Islet of Langerhans (tissue), 1 donor: ENCODE data around the gene XPNPEP2.

Source experiments
- FAIRE-seq: peaks from one replicate; lab custom pipeline; 2011; peaks lifted over from hg19 to GRCh38; lab: Jason Lieb, UNC

XPNPEP2 gene

GRCh38 chrX:129780441-129781105, 41.8 kb downstream of the XPNPEP2 start:
- FAIRE-seq: no peak

DNA sequence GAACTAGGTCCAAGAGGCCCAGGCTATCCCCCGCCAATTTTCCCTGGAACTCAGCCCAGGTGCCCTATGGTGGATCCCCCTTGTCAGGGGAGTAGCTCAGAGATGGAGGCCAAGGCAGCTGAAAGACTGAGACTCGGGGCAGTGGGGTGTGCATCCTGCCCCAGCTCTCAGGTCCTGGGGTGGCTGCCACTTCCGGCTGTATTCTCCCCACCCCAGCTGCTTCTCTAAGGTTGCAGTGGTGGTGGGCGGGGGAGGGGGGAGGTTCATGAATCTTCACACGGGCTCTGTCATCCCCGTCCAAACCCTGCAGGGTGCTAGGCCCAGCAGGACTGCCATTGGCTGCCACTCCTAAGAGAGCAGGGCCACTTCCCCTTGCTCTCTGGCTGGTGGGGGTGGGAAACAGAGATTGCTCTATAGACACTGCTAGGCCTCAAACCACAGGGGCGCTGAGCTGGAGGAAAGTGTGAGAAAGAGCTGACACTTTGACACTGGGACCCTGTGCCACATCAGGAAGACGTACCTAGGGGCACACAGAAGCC, 42.4 kb downstream of the XPNPEP2 start:
- no peak for FAIRE-seq

DNA sequence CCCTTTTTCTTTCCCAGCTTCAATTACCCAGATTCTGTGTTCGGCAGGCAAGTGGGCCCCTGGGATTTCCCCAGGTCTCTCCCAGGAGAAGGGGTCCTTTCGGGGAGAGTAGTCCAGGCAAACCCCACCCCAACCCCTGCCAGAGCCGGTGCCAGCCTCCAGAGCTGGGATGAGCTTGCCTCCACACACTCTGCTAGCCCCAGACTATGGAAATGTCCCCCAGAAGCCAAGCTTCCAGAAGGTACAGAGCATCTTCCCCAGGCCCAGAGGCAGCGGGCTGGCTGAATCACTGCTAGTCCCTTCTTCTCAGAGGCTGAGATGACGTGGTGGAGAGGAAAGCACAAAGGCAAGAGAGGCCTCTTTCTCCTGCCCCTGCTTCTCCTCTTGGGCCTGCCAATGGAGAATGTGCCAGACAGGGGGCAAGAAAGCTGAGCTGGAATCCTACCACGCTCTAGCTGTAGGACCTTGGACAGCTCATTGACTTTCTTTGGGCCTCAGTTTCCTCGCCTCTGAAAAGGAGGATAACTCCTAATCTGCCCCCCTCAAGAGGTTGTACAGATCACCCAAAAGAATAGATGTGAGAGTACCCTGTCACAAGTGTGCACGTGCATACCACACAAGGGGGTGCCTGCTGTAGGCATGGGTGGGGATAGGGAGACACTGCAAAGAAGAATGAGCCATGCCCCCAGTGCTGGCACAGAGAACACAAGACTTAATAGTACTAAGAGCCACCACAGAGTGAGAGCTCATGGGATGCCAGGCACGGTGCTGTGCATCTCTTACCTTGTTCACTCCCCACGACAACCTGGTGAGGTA, 43.1 kb downstream of the XPNPEP2 start:
- FAIRE-seq: no peak

DNA sequence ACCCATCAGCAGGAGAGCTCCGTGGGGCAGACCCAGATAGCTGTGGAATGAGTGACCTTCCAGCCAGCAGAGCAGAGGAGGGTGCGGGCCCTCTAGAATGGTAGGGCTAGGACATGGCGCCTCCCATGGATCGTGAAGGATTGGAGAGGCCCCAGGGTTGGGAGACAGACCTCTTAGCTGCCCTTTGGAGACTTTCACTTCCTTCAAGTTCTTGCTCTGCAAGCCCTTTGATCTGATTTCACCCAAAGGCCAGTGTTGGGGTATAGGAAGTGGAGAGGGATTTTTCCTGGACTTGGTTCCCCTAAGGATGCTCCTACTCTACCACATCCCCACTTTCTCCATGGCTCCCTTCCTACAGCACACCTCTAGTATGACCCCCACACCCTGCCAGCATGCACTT, 43.9 kb downstream of the XPNPEP2 start:
- no peak for FAIRE-seq

- no peak for FAIRE-seq
Observed at GRCh38 chrX:129783291-129783713, 44.5 kb downstream of the XPNPEP2 start.

DNA sequence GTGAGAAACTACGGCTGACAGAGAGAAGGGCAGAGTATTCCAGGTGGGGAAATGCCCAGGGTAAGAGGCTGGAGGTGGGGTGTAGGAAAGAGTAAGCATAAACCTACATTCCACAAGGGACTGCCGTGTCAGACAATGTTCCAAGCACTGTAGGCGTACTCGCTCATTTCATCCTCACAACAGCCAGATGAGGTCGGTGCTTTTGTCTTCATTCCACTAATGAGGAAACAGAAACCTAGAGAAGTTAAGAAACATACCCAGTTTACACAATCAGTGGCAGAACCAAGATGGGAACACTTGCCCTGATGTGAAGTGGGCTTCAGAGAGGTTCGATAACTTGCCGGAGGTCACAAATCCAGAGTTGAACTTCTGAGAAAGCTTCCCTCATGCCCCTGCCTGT, 45.6 kb downstream of the XPNPEP2 start:
- FAIRE-seq: no peak

GRCh38 chrX:129785160-129785947, 46.6 kb downstream of the XPNPEP2 start:
- FAIRE-seq: no peak

GRCh38 chrX:129786210-129786651, 47.5 kb downstream of the XPNPEP2 start:
- FAIRE-seq: no peak

DNA sequence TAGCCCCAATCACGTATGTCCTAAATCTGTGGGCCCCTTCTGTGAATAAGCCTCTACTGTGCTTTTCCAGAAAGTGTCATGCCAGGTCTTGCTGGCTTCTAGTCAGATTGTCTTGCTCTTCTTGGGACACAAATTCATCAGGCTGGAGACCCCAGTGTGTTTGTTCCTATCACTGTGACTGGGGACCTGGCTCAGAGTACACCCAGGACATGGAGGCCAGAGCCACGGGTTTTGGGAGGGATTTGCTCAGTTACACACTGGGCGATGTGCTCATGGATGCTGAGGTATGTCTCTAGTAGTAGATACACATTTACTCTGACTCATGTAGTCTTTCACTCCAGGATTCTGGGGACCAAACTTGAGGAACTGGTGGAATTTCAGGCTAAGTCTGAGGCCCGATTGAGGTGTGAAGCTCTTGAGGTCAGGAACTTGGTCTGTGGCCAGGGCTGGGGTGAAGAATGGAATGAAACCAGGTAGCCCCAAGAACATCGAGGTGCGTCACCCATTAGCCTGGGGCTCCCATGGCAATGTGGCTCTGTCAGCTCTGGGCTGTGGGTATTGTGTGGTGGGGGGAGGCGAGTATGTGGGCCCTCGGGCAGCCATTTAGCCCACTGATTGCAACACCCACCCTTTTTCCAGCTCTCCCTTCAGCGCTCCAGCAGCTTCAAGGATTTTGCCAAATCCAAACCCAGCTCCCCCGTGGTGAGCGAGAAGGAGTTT, 48.7 kb downstream of the XPNPEP2 start:
- no peak for FAIRE-seq

GRCh38 chrX:129788527-129788926, 49.7 kb downstream of the XPNPEP2 start:
- FAIRE-seq: no peak

GRCh38 chrX:129790146-129790545, 51.4 kb downstream of the XPNPEP2 start:
- FAIRE-seq: no peak

- no peak for FAIRE-seq
Observed at GRCh38 chrX:129790808-129791207, 52.0 kb downstream of the XPNPEP2 start.

GRCh38 chrX:129791336-129791735, 52.6 kb downstream of the XPNPEP2 start:
- no peak for FAIRE-seq

DNA sequence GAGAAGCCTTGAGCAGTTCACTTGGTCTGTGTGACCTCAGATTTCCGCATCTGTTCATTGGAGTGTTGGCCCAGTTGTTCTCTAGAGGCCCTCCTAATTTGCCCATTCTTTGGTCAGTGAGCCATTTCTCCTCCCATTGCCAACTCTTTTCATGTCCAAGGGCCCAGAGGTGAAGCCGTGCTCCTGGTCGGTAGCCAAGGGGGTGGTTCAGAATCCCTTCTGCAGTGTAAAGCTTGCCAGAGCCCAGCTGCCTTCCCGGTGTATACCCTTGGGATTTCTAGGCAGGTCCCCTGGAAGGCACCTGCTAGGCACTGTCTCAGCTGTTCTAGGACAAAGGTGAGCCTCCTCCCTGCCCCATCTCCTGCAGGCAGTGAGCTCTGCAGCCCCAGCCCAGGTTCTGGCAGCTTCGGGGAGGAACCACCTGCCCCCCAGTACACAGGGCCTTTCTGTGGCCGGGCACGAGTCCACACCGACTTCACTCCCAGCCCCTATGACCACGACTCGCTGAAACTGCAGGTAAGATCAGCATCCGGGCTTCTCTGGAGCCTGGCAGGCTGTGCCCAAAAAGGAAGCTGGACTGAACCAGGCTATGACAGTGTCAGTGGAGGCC, 53.3 kb downstream of the XPNPEP2 start:
- no peak for FAIRE-seq

DNA sequence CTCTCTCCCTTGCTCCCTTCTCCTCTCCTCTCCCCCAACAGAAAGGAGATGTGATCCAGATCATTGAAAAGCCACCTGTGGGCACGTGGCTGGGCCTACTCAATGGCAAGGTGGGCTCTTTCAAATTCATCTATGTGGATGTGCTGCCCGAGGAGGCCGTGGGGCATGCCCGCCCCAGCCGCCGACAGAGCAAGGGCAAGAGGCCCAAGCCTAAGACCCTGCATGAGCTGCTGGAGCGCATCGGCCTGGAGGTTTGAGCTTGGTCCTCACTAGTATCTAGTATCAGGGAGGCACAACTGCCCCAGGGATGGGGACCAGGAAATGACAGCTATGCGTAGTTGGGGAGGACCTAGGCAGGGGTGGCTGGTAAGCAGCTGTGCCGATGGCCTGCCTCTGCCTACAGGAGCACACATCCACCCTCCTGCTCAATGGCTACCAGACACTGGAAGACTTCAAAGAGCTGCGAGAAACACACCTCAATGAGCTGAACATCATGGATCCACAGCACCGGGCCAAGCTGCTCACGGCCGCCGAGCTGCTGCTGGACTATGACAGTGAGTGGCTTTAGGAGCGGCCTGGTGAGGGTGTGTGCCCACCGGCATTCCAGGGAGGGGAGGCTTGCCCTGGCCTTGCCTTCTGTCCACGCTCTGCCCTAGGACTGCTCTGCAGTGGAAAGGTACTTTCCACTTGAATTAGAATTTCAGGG, 54.0 kb downstream of the XPNPEP2 start:
- FAIRE-seq: no peak

DNA sequence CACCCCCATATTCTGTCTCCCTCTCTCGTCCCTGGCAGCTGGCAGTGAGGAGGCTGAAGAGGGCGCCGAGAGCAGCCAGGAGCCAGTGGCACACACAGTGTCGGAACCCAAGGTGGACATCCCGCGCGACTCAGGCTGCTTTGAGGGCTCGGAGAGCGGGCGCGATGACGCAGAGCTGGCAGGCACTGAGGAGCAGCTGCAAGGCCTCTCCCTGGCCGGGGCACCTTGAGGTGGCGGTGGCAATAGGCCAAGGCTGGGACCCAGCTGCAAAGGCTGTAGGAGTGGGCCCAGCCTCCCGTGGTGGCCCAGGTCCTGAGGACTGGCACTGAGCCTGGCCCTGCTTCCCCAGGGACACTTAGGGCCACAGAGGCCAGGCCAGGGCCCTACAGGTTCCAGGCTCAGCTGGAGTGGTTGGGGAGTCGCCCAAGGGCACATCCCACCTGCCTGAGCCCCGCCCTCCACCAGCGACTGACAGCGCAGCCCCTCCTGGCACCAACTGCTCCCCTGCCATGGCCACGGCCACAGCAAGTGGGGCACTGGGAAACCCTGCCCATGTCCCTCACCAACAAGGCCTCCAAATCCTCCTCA, 54.9 kb downstream of the XPNPEP2 start:
- no peak for FAIRE-seq

GRCh38 chrX:129795584-129795983, 56.8 kb downstream of the XPNPEP2 start:
- FAIRE-seq: no peak

- no peak for FAIRE-seq
Observed at GRCh38 chrX:129797251-129797906, 58.6 kb downstream of the XPNPEP2 start.

- no peak for FAIRE-seq
Observed at GRCh38 chrX:129798456-129798855, 59.7 kb downstream of the XPNPEP2 start.

DNA sequence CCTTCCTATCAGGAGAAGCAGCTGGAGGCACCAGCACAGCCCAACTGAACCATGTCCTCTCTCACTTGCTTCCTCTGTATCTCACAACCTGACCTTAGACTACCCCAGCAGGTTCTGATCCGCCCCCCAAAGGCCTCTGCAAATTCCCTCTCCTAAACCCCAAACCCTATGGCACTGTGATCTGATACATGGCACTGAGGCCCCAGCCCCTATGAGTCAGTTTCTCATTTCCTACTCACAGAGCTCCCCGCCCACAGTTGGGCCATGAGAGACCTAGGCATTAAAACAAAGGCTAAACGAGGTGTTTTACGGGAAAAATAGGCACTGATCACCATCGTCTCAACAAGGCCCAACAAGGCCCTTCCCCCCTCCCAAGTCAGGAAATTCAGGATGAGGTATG, 60.1 kb downstream of the XPNPEP2 start:
- no peak for FAIRE-seq
